ENCODE data around the gene ARID2. TPM values are rescaled to one million over a fixed set of nuclear protein-coding genes. Genes with fewer than 3 reads are reported as not detected.

ARID2 gene
- total and polyA plus RNA-seq, 7 experiments from 2014 or later = 11.7 to 61.0 (median 48.3) TPM

- H3K4me3 ChIP-seq (ENCODE audit: low read length) = no peak overlapping the region
- Mint-ChIP-seq H3K27me3 (no peaks in the 10 kb centered on the region), H3K4me3 (no peak overlapping the region), H3K9me3 (peaks cover 0 to 2% (median 0%) of the 10 kb centered on the region in 11 donors), H3K36me3 (peaks cover 4 to 28% (median 19%) of the 10 kb centered on the region in 5 donors), H3K4me1 (peaks cover 32 to 76% (median 65%) of the 10 kb centered on the region in 7 donors), H3K27ac (no peak overlapping the region)
- CTCF ChIA-PET = interaction anchor here (0.6 to 6.9 kb wide), 9 partner anchors 13 to 560 kb away, joined by 3 to 58 read pairs (median 3); partner anchors contain the start of gene ARID2
- H3K36me3 ChIP-seq (ENCODE audit: control insufficient read depth in 2 of 3, insufficient read depth in 3 of 3, low read length in 3 of 3) = peaks cover 0 to 8% (median 0%) of the 10 kb centered on the region in 3 experiments
- no peaks in the 10 kb centered on the region for H3K27me3 ChIP-seq (ENCODE audit: control insufficient read depth in 2 of 2, insufficient read depth in 2 of 2, low read length in 2 of 2)
- no peaks in the 10 kb centered on the region for H3K9me3 ChIP-seq (ENCODE audit: control insufficient read depth in 2 of 3, low read length in 3 of 3)
- no peak overlapping the region for H3K27ac ChIP-seq (ENCODE audit: low read depth, low read length)
- H3K4me1 ChIP-seq (ENCODE audit: control insufficient read depth in 2 of 2, insufficient read depth in 2 of 2, low read length in 2 of 2) = peaks cover 17 to 20% of the 10 kb centered on the region in 2 donors
- POLR2A ChIA-PET = interaction anchor here (0.9 to 6.6 kb wide), 4 partner anchors 9 to 88 kb away, joined by 4 to 69 read pairs (median 6); partner anchors contain the start of gene ARID2
- no peak for ATAC-seq
- intact Hi-C loops (cut with micrococcal nuclease) = no loop called here
- no peak for DNase-seq
These were observed 13.1 kb downstream of the ARID2 start for GRCh38 chr12:45742590-45742989.

GRCh38 chr12:45743247-45743646, 13.7 kb downstream of the ARID2 start:
- ATAC-seq = no peak
- H3K9me3 Mint-ChIP-seq = peaks cover 0 to 2% (median 0%) of the 10 kb centered on the region in 11 donors
- H3K27ac Mint-ChIP-seq = peak overlapping the region in 1 of 9 donors; percentile 33
- H3K36me3 Mint-ChIP-seq = peaks cover 4 to 27% (median 13%) of the 10 kb centered on the region in 5 donors
- no peaks in the 10 kb centered on the region for H3K27me3 ChIP-seq (ENCODE audit: control insufficient read depth in 2 of 2, insufficient read depth in 2 of 2, low read length in 2 of 2)
- H3K4me1 Mint-ChIP-seq = peaks cover 37 to 76% (median 65%) of the 10 kb centered on the region in 7 donors
- no peak for DNase-seq
- H3K9me3 ChIP-seq (ENCODE audit: control insufficient read depth in 2 of 3, low read length in 3 of 3) = no peaks in the 10 kb centered on the region
- POLR2A ChIA-PET = interaction anchor here (0.6 to 6.6 kb wide), 6 partner anchors 9 to 249 kb away, joined by 3 to 69 read pairs (median 4); partner anchors contain the start of gene ARID2
- CTCF ChIA-PET = interaction anchor here (0.6 to 6.9 kb wide), 7 partner anchors 10 to 545 kb away, joined by 3 to 58 read pairs (median 5); partner anchors contain the start of gene ARID2
- H3K36me3 ChIP-seq (ENCODE audit: control insufficient read depth in 2 of 3, insufficient read depth in 3 of 3, low read length in 3 of 3) = peaks cover 0 to 6% (median 0%) of the 10 kb centered on the region in 3 experiments
- intact Hi-C loops (cut with micrococcal nuclease) = no loop called here
- peaks cover 17 to 18% of the 10 kb centered on the region in 2 donors for H3K4me1 ChIP-seq (ENCODE audit: control insufficient read depth in 2 of 2, insufficient read depth in 2 of 2, low read length in 2 of 2)
- peak overlapping the region in 1 of 10 donors; percentile 23 for H3K4me3 Mint-ChIP-seq
- H3K27me3 Mint-ChIP-seq = no peaks in the 10 kb centered on the region
- H3K4me3 ChIP-seq (ENCODE audit: low read length) = no peak overlapping the region
- H3K27ac ChIP-seq (ENCODE audit: low read depth, low read length) = no peak overlapping the region

- H3K27me3 ChIP-seq (ENCODE audit: control insufficient read depth in 2 of 2, insufficient read depth in 2 of 2, low read length in 2 of 2) = no peaks in the 10 kb centered on the region
- peak; percentile 77 for ATAC-seq
- DNase-seq = peak in 6 of 9 donors; percentile 20 to 58 (median 45)
- Mint-ChIP-seq H3K27me3 (no peaks in the 10 kb centered on the region), H3K36me3 (peaks cover 4 to 26% (median 20%) of the 10 kb centered on the region in 5 donors), H3K9me3 (peaks cover 0 to 2% (median 0%) of the 10 kb centered on the region in 11 donors), H3K4me1 (peaks cover 44 to 83% (median 77%) of the 10 kb centered on the region in 7 donors), H3K27ac (peak overlapping the region in 2 of 9 donors; percentile 0 to 47), H3K4me3 (peak overlapping the region in 3 of 10 donors; percentile 12 to 33 (median 20))
- no peak overlapping the region for H3K4me3 ChIP-seq (ENCODE audit: low read length)
- POLR2A ChIA-PET = interaction anchor here (0.7 to 6.6 kb wide), 3 partner anchors 9 to 569 kb away, joined by 3 to 69 read pairs (median 4); partner anchors contain the start of gene ARID2
- H3K9me3 ChIP-seq (ENCODE audit: control insufficient read depth in 2 of 3, low read length in 3 of 3) = no peaks in the 10 kb centered on the region
- CTCF ChIA-PET = interaction anchor here (0.6 to 6.9 kb wide), 10 partner anchors 13 to 202 kb away, joined by 3 to 58 read pairs (median 7); partner anchors contain the start of gene ARID2
- peaks cover 13 to 28% of the 10 kb centered on the region in 2 donors for H3K4me1 ChIP-seq (ENCODE audit: control insufficient read depth in 2 of 2, insufficient read depth in 2 of 2, low read length in 2 of 2)
- no peak overlapping the region for H3K27ac ChIP-seq (ENCODE audit: low read depth, low read length)
- intact Hi-C loops (cut with micrococcal nuclease) = loop anchor here (1.0 kb wide), 5 partner anchors 17 to 576 kb away; partner anchors contain the start of gene ARID2 (in 1 of the 2)
- peaks cover 0 to 6% (median 0%) of the 10 kb centered on the region in 3 experiments for H3K36me3 ChIP-seq (ENCODE audit: control insufficient read depth in 2 of 3, insufficient read depth in 3 of 3, low read length in 3 of 3)
These were observed 16.4 kb downstream of the ARID2 start for GRCh38 chr12:45745861-45746277.

GRCh38 chr12:45756666-45757065, 27.2 kb downstream of the ARID2 start:
- Mint-ChIP-seq H3K4me1 (peaks cover 19 to 89% (median 74%) of the 10 kb centered on the region in 7 donors), H3K9me3 (no peaks in the 10 kb centered on the region), H3K27ac (peak overlapping the region in 3 of 9 donors; percentile 0 to 66 (median 44)), H3K4me3 (no peak overlapping the region), H3K36me3 (peaks cover 0 to 37% (median 8%) of the 10 kb centered on the region in 5 donors), H3K27me3 (no peaks in the 10 kb centered on the region)
- no peak for DNase-seq
- Histone ChIP-seq H3K36me3 (ENCODE audit: control insufficient read depth in 2 of 3, insufficient read depth in 3 of 3, low read length in 3 of 3) (no peaks in the 10 kb centered on the region), H3K4me1 (ENCODE audit: control insufficient read depth in 2 of 2, insufficient read depth in 2 of 2, low read length in 2 of 2) (no peaks in the 10 kb centered on the region), H3K4me3 (ENCODE audit: low read length) (no peak overlapping the region), H3K27me3 (ENCODE audit: control insufficient read depth in 2 of 2, insufficient read depth in 2 of 2, low read length in 2 of 2) (no peaks in the 10 kb centered on the region), H3K27ac (ENCODE audit: low read depth, low read length) (no peak overlapping the region), H3K9me3 (ENCODE audit: control insufficient read depth in 2 of 3, low read length in 3 of 3) (no peaks in the 10 kb centered on the region)
- ChIA-PET POLR2A (interaction anchor here (1.1 kb wide), 1 partner anchor 30 kb away, joined by 3 read pairs; no protein-coding TSS in a partner anchor), CTCF (interaction anchor here (0.7 kb wide), 2 partner anchors 23 to 1181 kb away, joined by 3 read pairs; no protein-coding TSS in a partner anchor)
- ATAC-seq = no peak
- intact Hi-C loops (cut with micrococcal nuclease) = no loop called here

GRCh38 chr12:45757172-45757571, 27.7 kb downstream of the ARID2 start:
- Histone ChIP-seq H3K36me3 (ENCODE audit: control insufficient read depth in 2 of 3, insufficient read depth in 3 of 3, low read length in 3 of 3) (no peaks in the 10 kb centered on the region), H3K4me1 (ENCODE audit: control insufficient read depth in 2 of 2, insufficient read depth in 2 of 2, low read length in 2 of 2) (no peaks in the 10 kb centered on the region), H3K9me3 (ENCODE audit: control insufficient read depth in 2 of 3, low read length in 3 of 3) (no peaks in the 10 kb centered on the region), H3K27me3 (ENCODE audit: control insufficient read depth in 2 of 2, insufficient read depth in 2 of 2, low read length in 2 of 2) (no peaks in the 10 kb centered on the region), H3K4me3 (ENCODE audit: low read length) (no peak overlapping the region), H3K27ac (ENCODE audit: low read depth, low read length) (no peak overlapping the region)
- ChIA-PET POLR2A (interaction anchor here (1.1 kb wide), 1 partner anchor 30 kb away, joined by 3 read pairs; no protein-coding TSS in a partner anchor), CTCF (interaction anchor here (0.7 kb wide), 1 partner anchor 22 kb away, joined by 3 read pairs; no protein-coding TSS in a partner anchor)
- peak overlapping the region in 1 of 10 donors; percentile 1 for H3K4me3 Mint-ChIP-seq
- no peak for DNase-seq
- H3K4me1 Mint-ChIP-seq = peaks cover 22 to 91% (median 77%) of the 10 kb centered on the region in 7 donors
- H3K27ac Mint-ChIP-seq = peak overlapping the region in 2 of 9 donors; percentile 12 to 81
- no peaks in the 10 kb centered on the region for H3K9me3 Mint-ChIP-seq
- no peak for ATAC-seq
- intact Hi-C loops (cut with micrococcal nuclease) = no loop called here
- H3K27me3 Mint-ChIP-seq = no peaks in the 10 kb centered on the region
- H3K36me3 Mint-ChIP-seq = peaks cover 0 to 36% (median 8%) of the 10 kb centered on the region in 5 donors

- no peaks in the 10 kb centered on the region for H3K9me3 Mint-ChIP-seq
- ChIA-PET CTCF (interaction anchor here (0.6 kb wide), 2 partner anchors 80 to 625 kb away, joined by 3 read pairs; no protein-coding TSS in a partner anchor), POLR2A (no interaction called here)
- no peak overlapping the region for H3K4me3 Mint-ChIP-seq
- H3K27ac ChIP-seq (ENCODE audit: low read depth, low read length) = no peak overlapping the region
- H3K4me1 ChIP-seq (ENCODE audit: control insufficient read depth in 2 of 2, insufficient read depth in 2 of 2, low read length in 2 of 2) = peaks cover 0 to 7% of the 10 kb centered on the region in 2 donors
- no peaks in the 10 kb centered on the region for H3K36me3 ChIP-seq (ENCODE audit: control insufficient read depth in 2 of 3, insufficient read depth in 3 of 3, low read length in 3 of 3)
- H3K9me3 ChIP-seq (ENCODE audit: control insufficient read depth in 2 of 3, low read length in 3 of 3) = no peaks in the 10 kb centered on the region
- DNase-seq (no peak), ATAC-seq (no peak)
- H3K36me3 Mint-ChIP-seq = peaks cover 0 to 23% (median 5%) of the 10 kb centered on the region in 5 donors
- intact Hi-C loops (cut with micrococcal nuclease) = loop anchor here in 1 of 2 donors (5.0 kb wide), 1 partner anchor 247 kb away; no protein-coding TSS in a partner anchor
- no peaks in the 10 kb centered on the region for H3K27me3 Mint-ChIP-seq
- no peaks in the 10 kb centered on the region for H3K27me3 ChIP-seq (ENCODE audit: control insufficient read depth in 2 of 2, insufficient read depth in 2 of 2, low read length in 2 of 2)
- no peak overlapping the region for H3K27ac Mint-ChIP-seq
- H3K4me3 ChIP-seq (ENCODE audit: low read length) = no peak overlapping the region
- H3K4me1 Mint-ChIP-seq = peaks cover 16 to 88% (median 71%) of the 10 kb centered on the region in 7 donors
These were observed 30.8 kb downstream of the ARID2 start for GRCh38 chr12:45760333-45760732.

All from naive thymus-derived CD4-positive, alpha-beta T cell (primary cell).